ENCODE measurements around the gene CHP1.
"Not testable (repeated sequence)": the region's sequence is repeated elsewhere in the genome, so short reads cannot be mapped to it uniquely, and the experiment has no call there.

The CHP1 gene

DNA sequence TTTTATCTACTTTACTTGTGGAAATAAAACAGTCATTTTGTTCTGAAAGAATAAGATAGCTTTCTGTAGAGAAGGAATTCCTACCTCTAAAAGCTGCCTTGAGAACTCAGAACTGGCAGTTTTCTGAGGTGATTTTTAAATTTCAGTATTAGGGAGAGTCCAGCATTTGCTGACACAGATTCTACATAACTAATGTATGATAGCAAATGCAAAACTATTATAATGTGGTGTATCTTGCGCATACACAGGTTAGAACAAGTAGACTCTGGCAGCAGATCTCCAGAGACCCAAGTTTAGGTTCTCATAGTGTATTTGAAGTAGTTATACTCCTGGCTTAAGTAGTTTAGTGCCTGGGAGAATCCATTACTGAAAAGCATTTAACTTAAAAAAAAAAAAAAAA is 70.5 kb downstream of the CHP1 start:
- no peak for DNase-seq

GRCh38 chr15:41304149-41304770 is 73.2 kb downstream of the CHP1 start:
- no peak for DNase-seq

DNA sequence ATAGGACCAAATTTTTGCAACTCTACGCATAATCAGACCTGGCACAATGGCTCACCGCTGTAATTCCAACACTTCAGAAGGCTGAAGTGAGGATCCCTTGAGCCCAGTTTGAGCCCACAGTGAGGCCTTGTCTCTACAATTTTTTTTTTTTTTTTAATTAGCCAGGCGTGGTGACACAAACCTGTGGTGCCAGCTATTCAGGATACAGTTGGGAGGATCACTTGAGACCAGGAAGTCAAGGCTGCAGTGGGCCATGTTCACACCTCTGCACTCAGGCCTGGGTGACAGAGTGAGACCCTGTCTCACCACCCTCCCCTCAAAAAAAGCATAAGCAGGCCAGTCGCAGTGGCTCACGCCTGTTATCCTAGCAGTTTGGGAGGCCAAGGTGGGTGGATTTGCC is 76.6 kb downstream of the CHP1 start:
- DNase-seq: no peak

DNA sequence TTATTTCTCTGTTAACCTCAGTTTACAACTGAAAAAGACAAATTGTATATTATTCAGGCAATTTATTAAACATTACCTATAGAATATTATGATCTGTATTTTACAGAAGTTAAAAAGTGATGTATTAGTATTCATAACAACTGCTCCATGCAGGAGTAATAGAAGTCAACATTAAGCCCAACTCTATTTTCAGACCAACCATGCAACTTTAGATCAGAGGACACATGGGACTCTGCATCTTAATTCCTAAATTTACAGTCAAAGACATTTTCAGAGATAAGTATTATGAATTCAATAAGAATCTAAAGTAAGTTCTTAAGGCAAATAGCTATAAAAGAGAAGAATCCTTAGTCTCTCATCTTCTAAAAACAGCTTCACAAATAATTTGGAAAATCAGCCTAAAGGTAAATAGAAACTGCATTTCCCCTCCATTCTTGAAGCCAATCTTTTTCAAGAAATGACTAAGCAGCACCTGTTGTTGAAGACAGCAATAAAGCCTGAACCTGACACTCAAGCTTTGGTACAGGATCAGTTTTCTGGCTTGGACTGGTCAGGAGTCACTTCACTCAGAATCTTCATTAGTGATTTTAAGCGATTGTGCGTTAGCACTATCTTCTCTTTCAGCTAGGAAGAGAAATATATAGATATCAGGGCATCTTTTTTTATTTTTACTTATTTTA is 78.3 kb downstream of the CHP1 start:
- no peak for DNase-seq

DNA sequence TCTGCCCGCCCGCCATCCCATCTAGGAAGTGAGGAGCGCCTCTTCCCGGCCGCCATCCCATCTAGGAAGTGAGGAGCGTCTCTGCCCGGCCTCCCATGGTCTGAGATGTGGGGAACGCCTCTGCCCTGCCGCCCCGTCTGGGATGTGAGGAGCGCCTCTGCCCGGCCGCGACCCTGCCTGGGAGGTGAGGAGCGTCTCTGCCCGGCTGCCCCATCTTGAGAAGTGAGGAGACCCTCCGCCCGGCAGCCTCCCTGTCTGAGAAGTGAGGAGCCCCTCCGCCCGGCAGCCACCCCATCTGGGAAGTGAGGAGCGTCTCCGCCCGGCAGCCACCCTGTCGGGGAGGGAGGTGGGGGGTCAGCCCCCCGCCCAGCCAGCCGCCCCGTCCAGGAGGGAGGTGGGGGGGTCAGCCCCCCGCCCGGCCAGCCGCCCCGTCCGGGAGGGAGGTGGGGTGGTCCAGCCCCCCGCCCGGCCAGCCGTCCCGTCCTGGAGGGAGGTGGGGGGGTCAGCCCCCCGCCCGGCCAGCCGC is 89.8 kb downstream of the CHP1 start:
- not testable (repeated sequence) for DNase-seq

DNA sequence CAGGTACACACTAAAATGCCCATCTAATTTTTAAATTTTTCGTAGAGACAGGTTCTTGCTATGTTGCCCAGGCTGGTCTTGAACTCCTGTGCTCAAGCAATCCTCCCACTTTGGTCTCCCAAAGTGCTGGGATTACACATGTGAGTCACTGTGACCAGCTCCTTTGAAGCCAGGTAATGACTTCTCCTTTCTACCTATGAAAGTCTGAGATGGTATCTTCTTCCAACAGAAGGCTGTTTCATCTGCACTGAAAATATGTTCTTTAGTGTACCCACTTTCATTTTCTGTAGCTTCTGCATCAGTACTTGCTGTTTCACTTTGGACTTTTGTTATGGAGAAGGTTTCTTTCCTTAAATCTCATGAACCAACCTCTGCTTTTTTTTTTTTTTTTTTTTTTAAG is 92.5 kb downstream of the CHP1 start:
- no peak for DNase-seq

DNA sequence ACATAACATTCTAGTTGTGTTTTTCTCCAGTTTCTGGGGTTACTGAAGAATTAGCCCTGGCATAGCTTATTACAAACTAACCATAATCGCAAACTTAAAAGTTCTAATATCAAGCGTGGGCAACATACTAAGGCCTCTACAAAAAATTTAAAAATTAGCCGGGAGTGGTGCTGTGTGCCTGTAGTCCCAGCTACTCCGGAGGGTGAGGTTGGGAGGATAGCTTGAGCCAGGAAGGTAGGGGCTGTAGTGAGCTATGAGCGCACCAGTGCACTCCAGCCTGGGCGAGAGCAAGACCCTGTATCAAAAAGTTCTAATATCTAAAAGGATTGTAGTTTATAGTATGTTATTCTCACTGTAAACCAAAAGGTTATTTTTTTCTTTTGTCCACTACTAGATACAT is 100.2 kb downstream of the CHP1 start:
- no peak for DNase-seq

All from NCI-H1417 treated with DMSO at 0.1 percent for 48 hours (cell line).